ENCODE data around the gene SCAI. TPM values are rescaled to one million over a fixed set of nuclear protein-coding genes. Genes with fewer than 3 reads are reported as not detected.

The SCAI gene
- total and polyA plus RNA-seq, 2 experiments from 2014 or later: 13.3 to 35.0 TPM

DNA sequence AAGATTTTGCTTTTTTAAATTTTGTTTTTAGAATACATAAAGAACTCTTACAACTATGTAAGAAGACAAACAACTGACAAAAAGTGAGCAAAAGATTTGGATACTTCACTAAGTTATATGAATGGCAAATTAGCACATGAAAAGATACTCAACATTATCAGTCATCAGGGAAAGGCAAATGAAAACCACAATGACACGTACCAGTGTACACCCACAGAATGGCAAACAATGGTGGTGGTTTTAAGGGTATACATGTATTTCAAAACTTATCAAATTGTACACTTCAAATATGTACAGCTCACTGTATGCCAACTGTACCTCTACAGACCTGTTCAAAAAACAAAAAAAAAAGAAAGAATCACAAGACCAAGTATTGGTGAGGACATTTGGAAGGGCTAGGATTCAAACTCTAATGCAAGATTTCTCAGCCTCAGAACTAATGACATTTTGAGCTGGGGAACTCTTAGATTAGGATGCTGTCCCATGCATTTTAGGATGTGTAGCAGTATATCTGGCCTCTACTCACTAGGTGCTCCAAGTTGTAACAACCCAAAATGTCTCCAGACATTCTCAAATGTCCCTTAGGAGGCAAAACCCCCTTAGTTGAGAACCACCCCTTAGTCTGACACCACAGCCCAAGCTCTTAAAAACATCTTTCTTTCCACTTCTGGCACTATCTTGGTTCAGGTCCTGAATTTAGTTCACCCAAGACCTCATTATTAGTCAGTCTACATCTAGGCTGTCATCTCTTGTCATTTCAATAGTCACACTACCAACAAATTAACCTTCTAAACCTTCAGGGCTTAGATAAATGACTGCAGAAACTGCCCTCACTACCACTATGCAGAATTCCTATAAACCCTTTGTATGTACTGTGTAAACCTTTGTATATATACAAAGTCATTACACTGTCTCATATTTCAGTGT lies 9.7 kb downstream of the SCAI start:
- H3K36me3 ChIP-seq (ENCODE audit: insufficient read depth): no peaks in the 10 kb centered on the region
- H3K79me2 ChIP-seq (replicated peaks; ENCODE audit: insufficient read depth): peaks cover 98% of the 10 kb centered on the region
- 0 out of 2 replicates have a peak, but pooled peaks cover 8% of the 10 kb centered on the region for H3F3A ChIP-seq (replicated peaks; ENCODE audit: low read depth)
- no peak overlapping the region for H3K27ac Mint-ChIP-seq
- TF ChIP-seq EZH2phosphoT487 (IDR thresholded peaks at IDR 0.05; ENCODE audit: unreplicated experiment): no peak
- no peak for TF ChIP-seq NANOG (IDR thresholded peaks at IDR 0.05; ENCODE audit: borderline replicate concordance)
- TF ChIP-seq, protein P1, sequence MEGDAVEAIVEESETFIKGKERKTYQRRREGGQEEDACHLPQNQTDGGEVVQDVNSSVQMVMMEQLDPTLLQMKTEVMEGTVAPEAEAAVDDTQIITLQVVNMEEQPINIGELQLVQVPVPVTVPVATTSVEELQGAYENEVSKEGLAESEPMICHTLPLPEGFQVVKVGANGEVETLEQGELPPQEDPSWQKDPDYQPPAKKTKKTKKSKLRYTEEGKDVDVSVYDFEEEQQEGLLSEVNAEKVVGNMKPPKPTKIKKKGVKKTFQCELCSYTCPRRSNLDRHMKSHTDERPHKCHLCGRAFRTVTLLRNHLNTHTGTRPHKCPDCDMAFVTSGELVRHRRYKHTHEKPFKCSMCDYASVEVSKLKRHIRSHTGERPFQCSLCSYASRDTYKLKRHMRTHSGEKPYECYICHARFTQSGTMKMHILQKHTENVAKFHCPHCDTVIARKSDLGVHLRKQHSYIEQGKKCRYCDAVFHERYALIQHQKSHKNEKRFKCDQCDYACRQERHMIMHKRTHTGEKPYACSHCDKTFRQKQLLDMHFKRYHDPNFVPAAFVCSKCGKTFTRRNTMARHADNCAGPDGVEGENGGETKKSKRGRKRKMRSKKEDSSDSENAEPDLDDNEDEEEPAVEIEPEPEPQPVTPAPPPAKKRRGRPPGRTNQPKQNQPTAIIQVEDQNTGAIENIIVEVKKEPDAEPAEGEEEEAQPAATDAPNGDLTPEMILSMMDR (conservative IDR thresholded peaks at IDR 0.05; ENCODE audit: low read depth in 2 of 2): no peak
- TF ChIP-seq POLR2AphosphoS5 (IDR thresholded peaks at IDR 0.05; ENCODE audit: low read depth): no peak
- no peak for TF ChIP-seq JUNB (IDR thresholded peaks at IDR 0.05; ENCODE audit: unreplicated experiment)
- no peak for TF ChIP-seq CREB1 (CRISPR knock-in tag; IDR thresholded peaks at IDR 0.05; ENCODE audit: low read depth)
- TF ChIP-seq ZNF114 (CRISPR knock-in tag; IDR thresholded peaks at IDR 0.05): no peak
- no peak for TF ChIP-seq STAT1 (IDR thresholded peaks at IDR 0.05; ENCODE audit: unreplicated experiment)
- TF ChIP-seq, protein P2, sequence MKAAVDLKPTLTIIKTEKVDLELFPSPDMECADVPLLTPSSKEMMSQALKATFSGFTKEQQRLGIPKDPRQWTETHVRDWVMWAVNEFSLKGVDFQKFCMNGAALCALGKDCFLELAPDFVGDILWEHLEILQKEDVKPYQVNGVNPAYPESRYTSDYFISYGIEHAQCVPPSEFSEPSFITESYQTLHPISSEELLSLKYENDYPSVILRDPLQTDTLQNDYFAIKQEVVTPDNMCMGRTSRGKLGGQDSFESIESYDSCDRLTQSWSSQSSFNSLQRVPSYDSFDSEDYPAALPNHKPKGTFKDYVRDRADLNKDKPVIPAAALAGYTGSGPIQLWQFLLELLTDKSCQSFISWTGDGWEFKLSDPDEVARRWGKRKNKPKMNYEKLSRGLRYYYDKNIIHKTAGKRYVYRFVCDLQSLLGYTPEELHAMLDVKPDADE (IDR thresholded peaks at IDR 0.05): no peak
- TF ChIP-seq, protein P3, sequence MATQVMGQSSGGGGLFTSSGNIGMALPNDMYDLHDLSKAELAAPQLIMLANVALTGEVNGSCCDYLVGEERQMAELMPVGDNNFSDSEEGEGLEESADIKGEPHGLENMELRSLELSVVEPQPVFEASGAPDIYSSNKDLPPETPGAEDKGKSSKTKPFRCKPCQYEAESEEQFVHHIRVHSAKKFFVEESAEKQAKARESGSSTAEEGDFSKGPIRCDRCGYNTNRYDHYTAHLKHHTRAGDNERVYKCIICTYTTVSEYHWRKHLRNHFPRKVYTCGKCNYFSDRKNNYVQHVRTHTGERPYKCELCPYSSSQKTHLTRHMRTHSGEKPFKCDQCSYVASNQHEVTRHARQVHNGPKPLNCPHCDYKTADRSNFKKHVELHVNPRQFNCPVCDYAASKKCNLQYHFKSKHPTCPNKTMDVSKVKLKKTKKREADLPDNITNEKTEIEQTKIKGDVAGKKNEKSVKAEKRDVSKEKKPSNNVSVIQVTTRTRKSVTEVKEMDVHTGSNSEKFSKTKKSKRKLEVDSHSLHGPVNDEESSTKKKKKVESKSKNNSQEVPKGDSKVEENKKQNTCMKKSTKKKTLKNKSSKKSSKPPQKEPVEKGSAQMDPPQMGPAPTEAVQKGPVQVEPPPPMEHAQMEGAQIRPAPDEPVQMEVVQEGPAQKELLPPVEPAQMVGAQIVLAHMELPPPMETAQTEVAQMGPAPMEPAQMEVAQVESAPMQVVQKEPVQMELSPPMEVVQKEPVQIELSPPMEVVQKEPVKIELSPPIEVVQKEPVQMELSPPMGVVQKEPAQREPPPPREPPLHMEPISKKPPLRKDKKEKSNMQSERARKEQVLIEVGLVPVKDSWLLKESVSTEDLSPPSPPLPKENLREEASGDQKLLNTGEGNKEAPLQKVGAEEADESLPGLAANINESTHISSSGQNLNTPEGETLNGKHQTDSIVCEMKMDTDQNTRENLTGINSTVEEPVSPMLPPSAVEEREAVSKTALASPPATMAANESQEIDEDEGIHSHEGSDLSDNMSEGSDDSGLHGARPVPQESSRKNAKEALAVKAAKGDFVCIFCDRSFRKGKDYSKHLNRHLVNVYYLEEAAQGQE (IDR thresholded peaks at IDR 0.05; ENCODE audit: unreplicated experiment): no peak
- TF ChIP-seq, protein P4, sequence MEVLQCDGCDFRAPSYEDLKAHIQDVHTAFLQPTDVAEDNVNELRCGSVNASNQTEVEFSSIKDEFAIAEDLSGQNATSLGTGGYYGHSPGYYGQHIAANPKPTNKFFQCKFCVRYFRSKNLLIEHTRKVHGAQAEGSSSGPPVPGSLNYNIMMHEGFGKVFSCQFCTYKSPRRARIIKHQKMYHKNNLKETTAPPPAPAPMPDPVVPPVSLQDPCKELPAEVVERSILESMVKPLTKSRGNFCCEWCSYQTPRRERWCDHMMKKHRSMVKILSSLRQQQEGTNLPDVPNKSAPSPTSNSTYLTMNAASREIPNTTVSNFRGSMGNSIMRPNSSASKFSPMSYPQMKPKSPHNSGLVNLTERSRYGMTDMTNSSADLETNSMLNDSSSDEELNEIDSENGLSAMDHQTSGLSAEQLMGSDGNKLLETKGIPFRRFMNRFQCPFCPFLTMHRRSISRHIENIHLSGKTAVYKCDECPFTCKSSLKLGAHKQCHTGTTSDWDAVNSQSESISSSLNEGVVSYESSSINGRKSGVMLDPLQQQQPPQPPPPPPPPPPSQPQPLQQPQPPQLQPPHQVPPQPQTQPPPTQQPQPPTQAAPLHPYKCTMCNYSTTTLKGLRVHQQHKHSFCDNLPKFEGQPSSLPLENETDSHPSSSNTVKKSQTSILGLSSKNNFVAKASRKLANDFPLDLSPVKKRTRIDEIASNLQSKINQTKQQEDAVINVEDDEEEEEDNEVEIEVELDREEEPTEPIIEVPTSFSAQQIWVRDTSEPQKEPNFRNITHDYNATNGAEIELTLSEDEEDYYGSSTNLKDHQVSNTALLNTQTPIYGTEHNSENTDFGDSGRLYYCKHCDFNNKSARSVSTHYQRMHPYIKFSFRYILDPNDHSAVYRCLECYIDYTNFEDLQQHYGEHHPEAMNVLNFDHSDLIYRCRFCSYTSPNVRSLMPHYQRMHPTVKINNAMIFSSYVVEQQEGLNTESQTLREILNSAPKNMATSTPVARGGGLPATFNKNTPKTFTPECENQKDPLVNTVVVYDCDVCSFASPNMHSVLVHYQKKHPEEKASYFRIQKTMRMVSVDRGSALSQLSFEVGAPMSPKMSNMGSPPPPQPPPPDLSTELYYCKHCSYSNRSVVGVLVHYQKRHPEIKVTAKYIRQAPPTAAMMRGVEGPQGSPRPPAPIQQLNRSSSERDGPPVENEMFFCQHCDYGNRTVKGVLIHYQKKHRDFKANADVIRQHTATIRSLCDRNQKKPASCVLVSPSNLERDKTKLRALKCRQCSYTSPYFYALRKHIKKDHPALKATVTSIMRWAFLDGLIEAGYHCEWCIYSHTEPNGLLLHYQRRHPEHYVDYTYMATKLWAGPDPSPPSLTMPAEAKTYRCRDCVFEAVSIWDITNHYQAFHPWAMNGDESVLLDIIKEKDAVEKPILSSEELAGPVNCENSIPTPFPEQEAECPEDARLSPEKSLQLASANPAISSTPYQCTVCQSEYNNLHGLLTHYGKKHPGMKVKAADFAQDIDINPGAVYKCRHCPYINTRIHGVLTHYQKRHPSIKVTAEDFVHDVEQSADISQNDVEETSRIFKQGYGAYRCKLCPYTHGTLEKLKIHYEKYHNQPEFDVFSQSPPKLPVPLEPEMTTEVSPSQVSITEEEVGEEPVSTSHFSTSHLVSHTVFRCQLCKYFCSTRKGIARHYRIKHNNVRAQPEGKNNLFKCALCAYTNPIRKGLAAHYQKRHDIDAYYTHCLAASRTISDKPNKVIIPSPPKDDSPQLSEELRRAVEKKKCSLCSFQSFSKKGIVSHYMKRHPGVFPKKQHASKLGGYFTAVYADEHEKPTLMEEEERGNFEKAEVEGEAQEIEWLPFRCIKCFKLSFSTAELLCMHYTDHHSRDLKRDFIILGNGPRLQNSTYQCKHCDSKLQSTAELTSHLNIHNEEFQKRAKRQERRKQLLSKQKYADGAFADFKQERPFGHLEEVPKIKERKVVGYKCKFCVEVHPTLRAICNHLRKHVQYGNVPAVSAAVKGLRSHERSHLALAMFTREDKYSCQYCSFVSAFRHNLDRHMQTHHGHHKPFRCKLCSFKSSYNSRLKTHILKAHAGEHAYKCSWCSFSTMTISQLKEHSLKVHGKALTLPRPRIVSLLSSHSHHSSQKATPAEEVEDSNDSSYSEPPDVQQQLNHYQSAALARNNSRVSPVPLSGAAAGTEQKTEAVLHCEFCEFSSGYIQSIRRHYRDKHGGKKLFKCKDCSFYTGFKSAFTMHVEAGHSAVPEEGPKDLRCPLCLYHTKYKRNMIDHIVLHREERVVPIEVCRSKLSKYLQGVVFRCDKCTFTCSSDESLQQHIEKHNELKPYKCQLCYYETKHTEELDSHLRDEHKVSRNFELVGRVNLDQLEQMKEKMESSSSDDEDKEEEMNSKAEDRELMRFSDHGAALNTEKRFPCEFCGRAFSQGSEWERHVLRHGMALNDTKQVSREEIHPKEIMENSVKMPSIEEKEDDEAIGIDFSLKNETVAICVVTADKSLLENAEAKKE (CRISPR knock-in tag; IDR thresholded peaks at IDR 0.05): no peak
- TF ChIP-seq ZNF331 (CRISPR knock-in tag; IDR thresholded peaks at IDR 0.05; ENCODE audit: low read depth): no peak
- no peak for TF ChIP-seq EZH2 (IDR thresholded peaks at IDR 0.05; ENCODE audit: low read depth, unreplicated experiment)
- no peak overlapping the region for H3K4me3 Mint-ChIP-seq
- no peak overlapping the region for H3K4me2 ChIP-seq
- H3K4me1 ChIP-seq (ENCODE audit: insufficient read depth): no peaks in the 10 kb centered on the region
- ATAC-seq (no peak), DNase-seq (ENCODE audit: low spot score) (no peak)
- H4K20me1 ChIP-seq (replicated peaks; ENCODE audit: insufficient read depth): peaks cover 28% of the 10 kb centered on the region; the same call in 1 of the 2 replicates
- H3K27ac ChIP-seq (ENCODE audit: low read depth): no peak overlapping the region
- H3K9me3 Mint-ChIP-seq: no peaks in the 10 kb centered on the region
- no peaks in the 10 kb centered on the region for H3K27me3 Mint-ChIP-seq (ENCODE audit: insufficient read depth, low read depth, poor library complexity)
- peaks cover 8% of the 10 kb centered on the region; the same call in 2 of the 3 replicates for H3K36me3 Mint-ChIP-seq (ENCODE audit: low read depth)
- no peaks in the 10 kb centered on the region for H3K27me3 ChIP-seq (ENCODE audit: insufficient read depth)
- no peaks in the 10 kb centered on the region for H3K4me1 Mint-ChIP-seq
- no peaks in the 10 kb centered on the region for H3K9me2 ChIP-seq (ENCODE audit: insufficient read depth)
- H2AFZ ChIP-seq: no peak overlapping the region
- H3K4me3 ChIP-seq: no peak overlapping the region
